Right renal cortex interstitium (tissue), 3 donors: Measurements from ENCODE around the gene APOM. TPM values are rescaled to one million over a fixed set of nuclear protein-coding genes. Genes with fewer than 3 reads are reported as not detected.

Source experiments
- DNase-seq, 3 donors: peaks; one replicate each; pipeline ENCODE4 v3.0.0-alpha.2; 2013; ENCODE audit warnings: low read depth in 3 of 3, low spot score in 2 of 3
- polyA plus RNA-seq, 3 donors: library from polyadenylated mRNA; unstranded; fragments of 120-200 nt; gene quantifications; one replicate each; pipeline ENCODE4 v1.2.1, GENCODE V29; 2013; ENCODE audit not compliant: insufficient read length in 3 of 3

The APOM gene
- polyA plus RNA-seq, 3 donors: 91.6 to 131 (median 120) TPM

DNA sequence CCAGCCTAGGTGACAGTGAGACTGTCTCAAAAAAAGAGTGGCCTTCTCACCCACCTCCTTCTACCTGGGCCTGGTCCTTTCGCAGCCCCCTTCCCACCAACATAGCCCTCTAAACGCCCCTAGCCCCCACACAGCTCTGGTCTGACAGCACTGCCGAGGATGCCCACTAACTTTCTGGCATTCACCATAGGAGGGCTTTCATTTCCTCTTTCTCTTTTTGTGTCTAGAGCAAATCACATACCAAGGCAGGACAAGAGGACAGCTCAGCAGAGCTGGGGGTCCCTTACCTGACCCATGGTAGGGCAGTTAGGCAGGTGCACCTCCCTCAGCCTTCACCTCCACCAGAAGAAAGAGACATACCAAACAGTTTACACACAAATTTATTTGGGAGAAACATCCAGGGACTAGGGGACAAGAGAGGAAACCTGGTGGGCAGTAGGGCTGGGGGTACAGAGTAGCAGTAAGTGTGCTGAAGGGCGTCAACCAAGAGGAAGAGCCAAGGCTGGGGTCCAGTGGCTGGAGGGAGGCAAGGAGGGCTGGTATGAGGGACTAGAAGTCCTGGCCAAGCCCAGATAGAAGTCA is 20.7 kb downstream of the APOM start:
- DNase-seq: no peak

DNA sequence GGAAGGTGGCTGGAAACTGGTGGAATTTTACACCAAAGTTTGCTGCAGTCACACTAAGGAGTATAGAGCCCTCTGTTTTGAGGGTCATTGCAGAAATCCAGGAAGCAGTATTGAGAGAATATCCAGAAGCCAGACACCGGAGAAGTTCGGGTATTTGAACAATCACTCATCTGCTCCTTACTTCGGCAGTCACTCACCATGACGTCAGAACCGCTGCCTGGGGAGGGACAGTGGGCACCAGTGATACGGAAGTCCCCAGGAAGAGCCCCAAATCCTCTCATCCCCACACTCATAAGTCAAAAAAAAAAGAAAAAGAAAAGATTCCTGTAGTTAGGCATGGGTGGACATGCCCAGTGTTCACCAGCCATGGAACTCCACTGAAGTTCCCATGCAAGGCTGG is 21.2 kb downstream of the APOM start:
- DNase-seq: no peak

DNA sequence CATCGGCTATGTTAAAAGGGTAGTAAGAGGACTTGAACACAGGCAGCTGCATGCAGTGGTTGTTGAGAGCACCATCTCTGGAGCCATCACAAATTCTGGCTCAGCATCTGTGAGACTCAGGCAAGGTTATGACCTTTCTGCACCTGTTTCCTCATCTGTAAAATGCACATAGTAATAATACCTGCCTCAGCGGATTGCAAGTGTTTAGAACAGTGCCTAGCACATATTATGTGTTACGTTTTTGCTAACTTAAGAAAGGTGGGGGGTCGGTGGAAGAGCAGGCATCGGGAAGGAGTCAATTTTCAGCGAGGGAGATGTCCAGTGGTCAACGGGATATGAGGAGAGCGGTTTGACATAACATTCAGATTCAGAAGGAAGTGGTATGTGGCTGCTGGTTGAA is 22.3 kb downstream of the APOM start:
- DNase-seq: no peak

DNA sequence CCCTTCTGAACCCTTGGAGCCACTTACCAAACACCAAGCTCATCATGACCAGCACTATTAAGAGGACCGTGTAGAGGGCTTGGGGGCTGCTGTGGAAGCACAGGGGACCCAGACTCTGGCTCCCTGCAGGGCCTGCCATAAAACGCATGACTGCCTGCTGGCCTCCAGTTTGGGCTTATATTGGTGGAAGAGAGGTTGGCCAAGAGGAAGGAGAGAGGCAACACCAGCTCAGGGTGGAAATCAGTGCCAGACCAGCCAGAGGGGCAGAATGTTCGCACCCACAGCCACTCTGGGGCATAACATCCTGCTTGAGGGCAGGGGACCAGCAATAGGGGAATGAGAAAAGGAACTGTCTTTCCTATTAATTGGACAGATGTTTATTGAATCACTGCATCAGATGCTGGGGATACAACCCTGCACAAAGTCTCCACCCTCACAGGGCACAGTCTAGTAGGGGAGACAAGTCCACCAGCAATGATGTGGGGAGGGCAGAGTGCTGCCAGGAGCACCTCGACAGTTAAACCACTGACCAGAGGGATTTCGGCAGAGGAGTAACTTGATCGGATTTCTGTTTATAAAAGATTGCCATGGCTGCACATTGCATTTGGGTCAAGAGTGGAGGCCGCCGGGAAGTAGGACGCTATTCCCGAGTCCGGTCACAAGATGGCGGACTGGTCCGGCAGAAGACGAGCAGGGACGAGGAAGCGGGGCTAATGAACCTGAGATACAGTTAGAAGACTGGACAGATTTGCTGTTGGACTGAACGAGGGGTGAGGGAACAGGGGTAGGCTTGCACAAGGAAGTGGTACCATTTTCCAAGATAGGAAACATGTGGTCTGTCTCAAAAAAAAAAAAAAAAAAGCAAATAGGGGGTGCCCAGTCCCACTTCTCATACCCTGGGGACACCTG is 24.8 kb downstream of the APOM start, which contains the start of gene LY6G5C:
LY6G5C (minus strand) TSS at position 842 of the 909 bp plus-strand sequence; CDS start at position 148, 694 bp downstream.
- DNase-seq: no peak

DNA sequence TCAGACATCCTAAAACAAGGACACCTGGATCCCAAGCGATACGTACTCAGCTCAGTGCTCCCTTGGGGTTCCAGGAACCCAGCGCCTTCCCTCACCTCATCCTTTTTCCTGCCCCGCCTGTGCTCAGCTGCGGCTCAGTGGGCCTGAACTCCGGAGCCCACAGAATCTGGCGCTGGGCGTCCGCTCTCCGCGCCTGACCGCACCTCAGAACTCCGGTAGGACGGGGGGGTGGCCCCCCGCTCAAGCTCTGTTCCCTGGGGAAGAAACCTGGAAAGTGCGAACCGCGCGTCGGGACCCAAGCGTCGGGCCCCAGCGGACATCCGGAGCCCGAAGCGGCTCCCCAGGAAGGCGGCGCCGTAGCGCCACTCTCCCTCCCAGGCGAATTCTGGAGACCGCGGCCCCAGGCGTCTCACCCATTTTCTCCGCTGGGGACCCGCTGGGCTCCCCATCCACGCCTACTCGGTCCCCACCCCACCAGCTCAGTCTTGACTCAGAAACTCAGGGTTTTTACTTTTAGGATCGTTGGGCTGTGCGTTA is 25.5 kb downstream of the APOM start:
- no peak for DNase-seq

DNA sequence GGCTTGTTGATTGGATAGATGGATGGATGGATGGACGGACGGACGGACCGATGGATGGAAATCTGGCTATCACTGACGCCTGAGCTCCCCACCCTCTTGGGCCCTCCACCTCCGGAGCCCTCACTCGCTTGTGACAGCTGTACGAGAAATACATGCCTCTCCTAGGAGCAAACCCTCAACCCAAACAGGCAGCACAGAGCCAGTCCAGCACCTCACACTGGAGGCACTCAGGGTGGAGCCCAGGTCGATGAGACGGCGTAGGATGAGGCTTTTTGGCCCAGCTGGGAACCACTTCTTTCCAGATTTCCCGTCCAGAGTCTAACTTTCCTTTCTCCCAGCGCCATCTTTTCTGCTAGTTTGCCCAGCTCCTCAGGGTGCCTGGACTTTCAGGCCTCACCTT is 27.9 kb downstream of the APOM start:
- DNase-seq: no peak

DNA sequence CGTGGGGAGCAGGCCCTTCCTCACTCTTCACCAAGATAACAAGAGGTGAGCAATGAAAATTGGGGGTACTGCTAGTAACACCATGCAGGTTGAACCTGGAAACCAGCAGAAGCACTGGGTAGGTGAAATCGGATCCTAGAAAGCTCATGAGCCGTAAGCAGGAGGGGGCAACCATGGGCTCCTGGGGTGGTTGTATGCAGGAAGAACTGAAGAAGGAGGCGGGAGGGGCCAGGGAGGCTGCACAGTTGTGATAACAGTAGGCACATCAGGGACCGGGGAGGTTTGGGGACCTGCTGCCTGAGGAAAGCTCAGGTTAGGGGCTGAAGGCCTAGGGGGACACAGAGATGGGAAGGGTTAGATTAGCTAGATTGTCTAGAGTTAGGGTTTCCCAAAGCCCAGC is 30.8 kb downstream of the APOM start:
- no peak for DNase-seq

DNA sequence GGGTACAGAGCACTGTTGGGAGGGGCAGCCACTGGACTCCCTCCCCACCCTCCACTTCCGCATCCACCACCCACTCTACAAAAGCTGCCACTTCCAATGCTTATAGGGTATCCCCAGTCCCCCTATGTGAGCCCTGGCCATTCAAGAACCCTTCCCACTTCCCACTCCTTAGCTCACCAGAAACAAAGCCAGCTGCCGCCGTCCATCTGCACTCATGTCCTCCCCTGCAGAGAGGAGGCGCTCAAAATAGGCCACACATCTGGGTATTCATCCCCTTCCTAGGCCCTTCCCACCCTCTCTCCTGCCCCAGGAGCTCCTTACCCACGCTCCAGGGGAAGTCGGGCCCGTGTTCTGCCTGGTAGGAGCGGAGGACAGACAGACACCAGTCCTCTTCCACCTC is 31.6 kb downstream of the APOM start:
- DNase-seq: no peak

DNA sequence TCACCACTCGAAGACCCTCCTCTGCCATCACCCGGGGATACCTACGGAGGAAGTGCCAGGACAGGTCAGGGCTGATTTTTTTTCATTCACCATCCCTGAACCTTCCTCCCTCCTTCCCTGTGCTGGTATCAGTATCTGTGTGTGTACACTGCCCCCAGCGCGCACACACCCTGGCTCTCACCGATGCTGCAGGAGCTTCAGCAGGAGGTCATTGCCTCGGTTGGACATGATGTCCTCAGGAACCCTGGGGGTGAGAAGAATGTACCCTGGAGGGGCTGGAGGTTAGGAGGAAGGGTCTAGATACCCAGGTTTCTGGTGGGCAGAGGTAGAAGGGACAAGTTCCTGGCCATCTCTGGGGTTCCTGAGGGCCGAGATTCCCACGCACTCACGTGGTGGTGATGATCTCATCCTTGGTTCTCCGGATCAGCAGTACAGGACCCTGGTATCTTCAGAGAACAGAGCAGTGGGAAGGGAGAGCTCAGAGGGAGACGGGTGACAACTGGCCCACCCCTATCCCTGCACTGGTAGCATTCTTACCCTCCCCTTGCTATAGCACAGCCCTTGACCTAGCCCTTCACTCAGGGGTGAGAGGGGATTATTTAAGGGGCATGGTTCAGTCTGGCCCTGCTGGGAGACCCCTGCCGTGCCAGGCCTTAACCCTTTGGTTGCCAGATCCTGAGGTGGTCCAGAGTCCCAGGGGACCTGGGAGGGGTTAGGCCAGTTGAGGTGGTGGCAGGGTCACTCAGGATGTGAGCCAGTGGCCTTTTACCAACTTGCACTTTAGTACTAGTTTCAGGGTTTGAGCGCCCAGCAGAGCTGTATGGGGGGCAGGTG is 32.4 kb downstream of the APOM start:
- DNase-seq: no peak

DNA sequence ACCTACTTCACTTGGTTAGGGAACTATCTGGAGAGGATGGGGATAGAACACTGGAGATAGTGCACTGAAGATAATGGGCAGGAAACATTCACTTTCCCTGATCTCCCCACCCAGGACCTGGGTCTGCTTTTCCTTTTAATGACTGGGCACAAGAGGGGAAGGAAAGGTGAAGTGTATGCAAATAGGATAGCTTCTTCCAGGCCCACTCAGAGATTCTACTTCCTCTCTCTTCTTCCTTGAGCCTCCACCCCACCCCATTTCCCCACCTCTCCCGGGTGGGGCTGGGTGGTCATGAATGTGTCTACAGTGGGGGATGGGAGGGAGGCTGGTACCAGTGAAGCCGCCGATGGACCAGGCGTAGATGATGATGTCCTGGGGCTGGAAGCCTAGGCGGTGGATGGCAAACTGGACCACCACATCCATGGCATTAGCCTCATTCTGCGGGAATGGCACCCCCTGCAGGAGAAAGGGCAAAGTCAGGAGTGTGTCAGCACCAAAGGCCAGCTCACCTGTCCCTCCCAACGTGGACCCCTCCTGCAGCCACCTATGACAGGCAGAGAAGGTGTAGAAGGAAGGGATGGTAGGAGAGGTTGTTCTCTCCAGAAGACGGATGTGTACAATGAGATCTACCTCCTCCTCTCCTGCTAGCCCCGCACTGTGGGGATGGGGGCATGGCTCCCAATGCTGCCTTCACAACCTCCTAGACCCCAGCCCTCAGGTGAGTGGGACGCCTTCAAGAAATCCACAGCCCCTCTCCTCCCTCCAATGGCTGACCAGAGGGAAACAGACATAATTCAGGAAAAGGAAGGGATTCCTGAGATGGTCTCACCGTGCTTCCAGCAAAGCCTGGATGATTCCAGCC is 33.8 kb downstream of the APOM start:
- no peak for DNase-seq

DNA sequence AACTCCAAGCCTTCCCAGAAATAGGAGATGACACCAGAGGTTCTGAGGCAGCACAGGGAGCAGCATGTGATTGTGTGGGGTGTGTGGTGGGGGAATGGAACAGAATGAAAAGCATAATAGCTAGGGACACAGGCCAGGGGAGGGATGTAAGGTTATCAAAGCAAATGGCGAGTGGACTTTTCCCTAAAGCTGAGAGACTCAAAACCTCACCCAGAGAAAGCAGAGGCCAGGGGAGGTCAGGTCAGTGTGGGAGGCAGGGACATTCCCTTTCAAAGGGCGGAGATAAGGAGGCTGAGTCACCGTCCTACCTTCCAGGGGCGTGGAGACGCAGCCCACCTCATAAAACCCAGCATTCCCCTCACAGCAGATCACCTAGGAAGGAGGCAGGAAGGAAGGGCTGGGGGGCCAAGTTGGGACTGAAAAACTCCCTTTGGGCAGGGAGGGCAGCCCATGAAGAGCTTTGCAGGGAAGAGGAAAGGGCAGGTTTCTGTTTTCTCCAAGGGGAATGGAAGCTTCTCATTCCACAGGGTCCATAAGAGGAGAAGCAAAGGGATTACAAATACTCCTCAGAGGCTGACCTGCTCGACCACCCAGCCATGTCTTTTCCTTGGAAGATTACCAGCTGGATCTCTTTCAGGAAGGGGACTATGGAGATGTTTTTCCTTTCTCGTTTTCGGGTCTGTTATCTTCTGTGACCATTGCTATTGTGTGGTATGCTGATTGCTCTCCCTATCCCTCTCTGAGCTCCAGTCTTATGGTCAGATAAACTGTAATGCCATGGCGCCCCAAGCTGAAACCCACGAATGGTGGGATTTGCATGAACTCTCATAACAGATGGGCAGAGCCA is 34.8 kb downstream of the APOM start:
- DNase-seq: no peak

DNA sequence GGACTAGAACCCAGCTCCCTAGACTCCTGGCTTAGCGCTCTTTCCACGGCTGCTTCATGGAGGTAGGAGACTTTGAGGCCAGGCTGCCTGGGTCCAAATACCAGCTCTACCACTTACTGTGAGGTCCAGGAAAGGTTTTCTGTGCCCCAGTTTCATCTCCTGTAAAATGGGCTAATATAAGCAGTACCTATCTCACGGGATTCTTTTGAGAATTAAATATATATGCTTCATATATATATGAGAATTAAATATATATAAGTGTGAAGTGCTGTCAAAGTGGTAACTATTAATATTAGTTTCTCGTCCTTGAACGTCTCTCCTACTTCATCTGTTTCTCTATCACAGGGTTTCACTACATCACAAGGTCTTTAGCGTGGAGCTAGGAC is 35.4 kb downstream of the APOM start:
- DNase-seq: no peak

DNA sequence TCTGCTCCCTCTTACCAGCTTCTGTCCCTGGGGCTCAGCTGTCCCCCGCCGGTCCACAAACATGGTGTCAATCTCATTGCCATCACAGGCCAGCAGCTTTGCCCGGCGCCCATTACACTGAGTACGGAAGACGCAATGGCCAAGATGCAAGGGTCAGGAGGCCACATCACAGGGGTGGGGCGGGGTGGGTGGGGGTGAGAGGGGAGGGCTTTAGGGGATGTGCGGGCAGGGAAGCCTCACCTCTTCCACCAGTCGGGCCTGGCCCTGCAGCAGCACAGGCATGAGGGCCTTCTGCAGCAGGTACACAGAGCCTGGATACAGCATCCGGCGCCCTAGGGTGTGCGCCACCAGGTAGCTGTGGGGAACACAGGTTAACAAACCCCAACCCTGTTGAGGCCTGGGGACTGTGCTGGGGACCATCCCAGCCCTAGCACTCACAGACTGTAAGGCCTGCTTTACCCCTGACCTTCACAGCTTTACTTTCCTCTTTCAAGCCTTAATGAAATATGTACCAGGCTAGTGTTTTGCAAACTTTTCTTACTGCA is 35.9 kb downstream of the APOM start:
- no peak for DNase-seq

DNA sequence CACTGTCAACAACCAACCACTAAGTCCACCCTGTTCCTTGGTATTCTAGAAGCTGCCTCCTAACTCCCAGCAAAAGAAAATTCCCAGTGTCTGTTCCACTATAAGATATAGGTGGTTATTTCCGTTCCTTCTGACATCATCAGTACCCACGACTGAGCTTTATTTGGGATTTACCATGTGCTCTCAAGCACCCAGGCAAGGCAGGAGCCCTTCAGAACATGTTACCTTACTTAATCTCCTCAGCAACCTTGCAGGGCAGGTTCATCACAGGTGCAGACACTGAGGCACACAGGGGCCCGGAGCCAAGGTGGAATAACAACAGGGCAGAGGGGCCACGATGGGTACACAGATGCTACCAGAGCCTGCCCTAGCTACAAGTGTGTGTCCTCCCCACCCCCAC is 36.7 kb downstream of the APOM start:
- no peak for DNase-seq

DNA sequence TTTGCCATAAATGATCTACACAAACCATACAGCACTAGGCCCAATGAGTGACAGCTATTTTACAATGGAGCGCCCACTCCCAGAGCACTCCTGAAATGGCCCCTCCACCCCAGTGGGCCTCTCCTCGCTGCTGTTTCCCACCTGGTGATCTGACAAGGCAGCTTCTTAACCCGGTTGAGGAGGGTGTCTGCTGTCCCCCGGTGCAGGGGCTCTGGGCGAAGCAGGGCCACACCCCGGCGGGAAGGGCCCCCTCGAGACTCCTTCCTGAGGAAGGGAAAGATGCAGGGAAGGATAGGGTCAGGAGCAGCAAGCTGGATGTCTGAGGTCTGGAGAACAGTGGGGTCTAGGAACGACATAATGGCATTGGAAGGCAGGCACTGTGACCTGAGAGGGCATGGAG is 37.2 kb downstream of the APOM start:
- DNase-seq: no peak

DNA sequence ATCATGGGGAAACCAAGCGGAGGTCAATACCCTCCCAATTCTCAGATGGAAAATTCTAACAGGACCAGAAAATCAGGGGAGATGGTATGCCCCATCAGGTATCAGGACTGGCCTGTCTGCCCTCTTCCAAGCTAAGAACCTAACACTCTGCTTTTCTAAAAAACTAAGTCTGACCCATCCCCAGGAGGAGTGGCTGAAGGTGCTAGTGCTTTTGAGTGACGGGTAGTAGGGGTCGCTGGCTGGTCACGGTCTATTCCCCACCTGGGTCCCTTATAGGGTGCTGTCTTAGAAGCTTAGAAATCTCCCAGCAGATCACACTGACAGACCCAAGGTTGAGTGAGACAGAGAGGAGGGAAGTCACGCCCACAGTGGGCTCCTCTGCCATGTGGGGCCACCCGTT is 37.8 kb downstream of the APOM start:
- no peak for DNase-seq

DNA sequence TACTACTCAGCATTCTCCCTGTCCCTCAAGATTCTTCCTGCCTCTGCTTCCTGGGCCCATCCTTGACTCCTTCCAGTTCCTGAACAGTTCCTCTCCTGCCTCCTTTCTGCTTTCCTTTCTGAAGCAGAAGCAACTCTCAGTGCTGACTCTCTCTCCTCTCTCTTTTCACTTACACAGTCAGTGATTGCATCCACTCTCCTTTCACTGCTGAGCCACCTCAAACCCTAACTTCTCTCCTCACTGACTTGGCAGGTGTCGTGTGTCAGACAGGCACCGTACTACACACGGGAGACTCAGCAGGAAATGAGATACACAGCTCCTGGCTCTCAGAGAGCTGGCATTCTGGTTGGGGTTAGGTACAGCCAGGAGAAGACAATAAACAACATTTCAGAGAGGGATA is 41.9 kb downstream of the APOM start:
- no peak for DNase-seq

DNA sequence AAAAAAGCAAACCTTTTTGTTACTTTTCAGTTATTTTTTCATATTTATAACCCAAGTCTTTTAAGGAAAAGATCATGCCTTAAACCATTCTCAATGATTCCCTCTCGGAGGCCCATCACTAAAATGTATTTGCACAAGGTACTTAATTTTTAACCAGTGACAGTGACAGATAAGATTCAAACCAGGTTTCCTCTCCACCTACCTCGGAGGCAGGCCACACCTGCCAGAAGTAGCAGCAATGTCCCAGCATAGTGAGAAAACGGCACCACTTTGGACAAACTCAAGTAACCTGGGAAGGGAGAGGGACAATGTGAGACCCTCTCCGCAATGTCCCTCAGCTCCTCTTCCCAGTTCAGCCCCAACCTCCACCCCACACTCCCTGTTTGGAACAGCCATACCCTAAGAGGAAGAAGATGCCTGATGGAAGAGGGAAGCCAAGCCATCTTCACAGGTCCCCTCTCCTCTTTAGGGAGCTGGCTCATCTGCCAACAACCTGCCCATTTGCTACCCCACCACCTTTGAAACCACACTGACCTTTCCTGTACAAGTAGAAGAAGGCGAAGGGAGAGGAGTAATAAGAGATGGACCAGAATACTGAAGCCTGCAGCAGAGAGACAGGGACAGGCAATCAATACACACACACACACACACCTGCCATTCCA is 45.2 kb downstream of the APOM start:
- DNase-seq: no peak
